GM18502 (cell line): ENCODE measurements around the gene CDC16.
A peak's percentile ranks its signal among the peaks of the same experiment; 100 is the strongest.
"Not testable (repeated sequence)": the region's sequence is repeated elsewhere in the genome, so short reads cannot be mapped to it uniquely, and the experiment has no call there.

Experiments used
- ATAC-seq: cut with Tn5 transposase; IDR thresholded peaks from one replicate; pipeline ENCODE4 v1.9.1; 2021; ENCODE audit warnings: mild to moderate bottlenecking; ENCODE audit not compliant: unreplicated experiment, poor library complexity

CDC16 gene, protein sequence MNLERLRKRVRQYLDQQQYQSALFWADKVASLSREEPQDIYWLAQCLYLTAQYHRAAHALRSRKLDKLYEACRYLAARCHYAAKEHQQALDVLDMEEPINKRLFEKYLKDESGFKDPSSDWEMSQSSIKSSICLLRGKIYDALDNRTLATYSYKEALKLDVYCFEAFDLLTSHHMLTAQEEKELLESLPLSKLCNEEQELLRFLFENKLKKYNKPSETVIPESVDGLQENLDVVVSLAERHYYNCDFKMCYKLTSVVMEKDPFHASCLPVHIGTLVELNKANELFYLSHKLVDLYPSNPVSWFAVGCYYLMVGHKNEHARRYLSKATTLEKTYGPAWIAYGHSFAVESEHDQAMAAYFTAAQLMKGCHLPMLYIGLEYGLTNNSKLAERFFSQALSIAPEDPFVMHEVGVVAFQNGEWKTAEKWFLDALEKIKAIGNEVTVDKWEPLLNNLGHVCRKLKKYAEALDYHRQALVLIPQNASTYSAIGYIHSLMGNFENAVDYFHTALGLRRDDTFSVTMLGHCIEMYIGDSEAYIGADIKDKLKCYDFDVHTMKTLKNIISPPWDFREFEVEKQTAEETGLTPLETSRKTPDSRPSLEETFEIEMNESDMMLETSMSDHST

GRCh38 chr13:114234645-114235421 is at the start of gene CDC16:
CDC16 (plus strand) TSS chr13:114234897; CDS start chr13:114235085, 188 bp downstream.
- peak; percentile 87 for ATAC-seq

GRCh38 chr13:114185182-114185971 is 49.3 kb upstream of the CDC16 start:
- no peak for ATAC-seq

DNA sequence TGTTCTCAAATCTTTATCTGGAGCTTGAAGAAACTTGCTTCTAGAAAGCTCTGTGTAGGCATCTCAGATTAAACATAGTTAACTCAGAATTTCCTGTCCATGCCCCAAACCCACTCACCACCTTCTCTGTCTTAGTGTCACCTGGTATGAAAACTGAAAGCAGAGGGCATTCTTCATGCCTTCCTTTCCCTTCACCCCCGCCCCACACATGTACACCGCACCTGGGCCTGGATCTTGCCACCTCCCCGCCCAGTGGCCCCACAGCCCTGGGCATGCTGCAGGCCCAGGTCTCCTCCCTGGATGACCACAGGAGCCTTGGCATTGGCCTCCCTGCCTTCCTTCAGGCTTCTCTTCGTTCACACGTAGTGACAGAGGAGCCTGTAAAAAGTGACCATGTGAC is 39.8 kb upstream of the CDC16 start:
- ATAC-seq, result no peak

DNA sequence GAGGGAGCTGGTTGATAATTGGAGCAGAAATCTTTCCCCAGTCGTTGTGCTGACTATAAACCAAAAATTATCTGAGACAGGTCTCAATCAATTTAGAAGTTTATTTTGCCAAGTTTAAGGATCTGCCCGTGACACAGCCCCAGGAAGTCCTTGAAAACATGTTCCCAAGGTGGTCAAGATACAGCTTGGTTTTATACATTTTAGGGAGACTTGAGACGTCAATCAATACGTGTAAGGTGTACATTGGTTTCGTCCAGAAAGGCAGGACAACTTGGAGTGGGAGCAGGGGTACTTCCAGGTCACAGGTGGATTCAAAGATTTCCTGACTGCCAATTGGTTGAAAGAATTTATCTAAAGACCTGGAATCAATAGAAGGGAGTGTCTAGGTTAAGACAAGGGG is 38.1 kb upstream of the CDC16 start:
- ATAC-seq, result no peak

GRCh38 chr13:114198556-114198955 is 36.1 kb upstream of the CDC16 start:
- ATAC-seq, result no peak

- ATAC-seq, result not testable (repeated sequence)
Measured at GRCh38 chr13:114199526-114199925, 35.2 kb upstream of the CDC16 start.

DNA sequence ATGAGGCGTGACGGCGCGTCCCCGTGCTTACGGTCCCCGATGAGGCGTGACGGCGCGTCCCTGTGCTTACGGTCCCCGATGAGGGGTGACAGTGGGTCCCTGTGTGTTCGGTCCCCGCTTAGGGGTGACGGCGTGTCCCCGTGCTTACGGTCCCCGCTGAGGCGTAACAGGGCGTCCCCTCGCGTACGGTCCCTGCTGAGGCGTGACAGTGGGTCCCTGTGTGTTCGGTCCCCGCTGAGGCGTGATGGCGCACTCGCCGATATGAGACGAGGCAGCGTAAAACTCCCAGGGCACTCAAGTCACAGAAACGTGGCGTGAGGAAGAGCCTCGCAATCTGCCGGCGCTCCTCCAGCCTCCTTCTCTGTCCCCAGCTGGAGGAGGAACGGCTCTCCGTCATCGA is 34.7 kb upstream of the CDC16 start:
- ATAC-seq, result no peak

- no peak for ATAC-seq
Measured at GRCh38 chr13:114200399-114200911, 34.2 kb upstream of the CDC16 start.

GRCh38 chr13:114202581-114202980 is 32.1 kb upstream of the CDC16 start:
- ATAC-seq, result no peak

DNA sequence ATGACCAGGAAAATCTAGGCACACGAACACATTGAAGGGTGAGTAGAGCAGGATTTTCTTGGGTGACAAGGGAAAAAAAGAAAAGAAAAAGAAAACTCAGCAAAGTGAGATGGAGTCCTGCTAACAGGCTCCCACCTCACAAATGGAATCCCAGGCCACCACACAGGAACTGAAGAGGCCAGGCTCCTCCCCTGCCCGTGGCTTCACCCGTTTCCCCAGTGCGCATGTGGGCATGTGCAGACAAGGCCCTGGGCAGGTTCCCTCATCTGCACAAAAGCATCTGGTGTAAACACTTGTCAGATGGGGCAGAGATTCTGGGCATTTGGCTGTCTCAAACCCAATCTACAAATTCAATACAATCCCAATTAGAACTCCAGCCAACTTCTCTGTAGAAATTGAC is 31.2 kb upstream of the CDC16 start:
- no peak for ATAC-seq

DNA sequence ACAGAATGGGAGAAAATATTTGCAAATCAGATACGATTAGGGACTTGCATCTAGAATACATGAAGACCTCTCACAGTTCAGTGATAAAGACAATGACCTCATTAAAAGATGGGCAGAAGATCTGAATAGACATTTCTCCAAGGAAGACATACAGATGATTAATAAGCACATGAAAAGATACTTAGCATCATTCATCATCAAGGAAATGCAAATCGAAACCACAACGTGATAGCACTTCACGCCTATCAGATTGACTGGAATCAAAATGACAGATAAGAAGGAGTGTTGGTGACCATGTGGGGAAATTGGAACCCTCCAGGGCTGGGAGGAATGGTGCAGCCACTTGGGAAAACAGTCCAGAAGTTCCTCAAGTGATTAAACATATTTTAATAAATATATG is 29.8 kb upstream of the CDC16 start:
- ATAC-seq, result no peak

- ATAC-seq, result no peak
Measured at GRCh38 chr13:114208134-114208533, 26.6 kb upstream of the CDC16 start.

GRCh38 chr13:114211446-114212157 is 23.1 kb upstream of the CDC16 start:
- no peak for ATAC-seq

- no peak for ATAC-seq
Measured at GRCh38 chr13:114212158-114212495, 22.6 kb upstream of the CDC16 start.

DNA sequence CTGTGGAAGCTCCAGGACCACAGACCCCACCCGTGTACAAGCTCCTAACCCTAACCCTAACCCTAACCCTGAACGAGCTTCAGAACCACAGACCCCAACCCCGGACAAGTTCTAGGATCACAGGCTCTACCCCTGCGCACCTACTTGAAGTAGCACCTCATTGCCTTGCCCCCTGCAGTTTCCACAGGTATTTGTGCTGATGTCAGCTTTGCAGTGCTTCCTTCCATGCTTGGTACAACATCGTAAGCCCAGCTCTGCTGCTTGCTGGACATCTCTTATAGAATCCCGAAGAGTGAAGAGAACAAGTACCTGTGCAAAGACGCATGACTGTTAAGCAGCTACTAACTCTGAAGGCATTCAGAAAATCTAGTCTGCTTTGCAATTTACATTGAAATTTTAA is 20.7 kb upstream of the CDC16 start:
- ATAC-seq, result no peak

DNA sequence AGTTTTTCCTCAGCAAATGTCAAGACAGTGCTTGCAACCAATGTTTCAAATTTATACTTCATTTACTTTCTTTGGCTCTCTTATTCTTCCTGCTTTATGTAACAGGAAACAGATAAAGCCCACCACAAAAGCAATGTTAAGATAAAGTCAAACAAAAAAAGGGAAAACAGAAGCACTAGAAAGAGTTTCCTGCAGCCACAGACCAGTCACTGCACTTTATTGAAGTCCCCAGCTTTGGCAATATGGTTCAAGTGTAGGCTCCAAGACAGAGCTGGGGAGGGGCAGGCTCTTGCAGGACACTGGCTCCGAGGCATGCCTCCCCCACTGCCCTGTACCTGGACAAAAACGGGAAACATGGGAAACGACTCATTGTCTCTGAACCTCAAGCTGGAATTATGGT is 15.3 kb upstream of the CDC16 start:
- no peak for ATAC-seq

GRCh38 chr13:114222461-114222968 is 12.2 kb upstream of the CDC16 start:
- ATAC-seq, result no peak

DNA sequence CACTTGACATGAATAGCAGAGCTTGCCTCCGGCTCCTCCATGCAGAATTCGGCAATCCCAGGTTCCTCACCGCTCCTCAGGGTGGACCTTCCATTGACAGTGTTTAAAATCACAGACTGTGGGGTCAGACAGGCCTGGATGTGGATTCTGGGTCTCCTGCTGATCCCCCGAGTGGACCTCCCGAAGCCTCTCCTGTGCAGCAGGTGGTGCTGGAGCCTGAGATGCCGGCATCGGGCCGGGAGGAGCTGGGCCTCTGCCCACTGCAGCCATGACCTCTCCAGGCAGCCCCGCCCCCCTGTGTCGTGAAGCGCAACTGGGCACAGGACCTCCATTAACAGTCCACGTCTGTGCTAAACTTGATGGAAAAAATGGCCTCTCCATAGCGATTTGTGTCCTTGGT is 10.5 kb upstream of the CDC16 start:
- ATAC-seq, result no peak

- ATAC-seq, result no peak
Measured at GRCh38 chr13:114225610-114226009, 9.1 kb upstream of the CDC16 start.
